IMR-90 (cell line): Measurements from ENCODE around the gene DLEU7. TPM values are rescaled to one million over a fixed set of nuclear protein-coding genes. Genes with fewer than 3 reads are reported as not detected.

ENCODE experiments used
- ATAC-seq: fragments of 200-7000 bp; cut with Tn5 transposase; 2 replicates; pipeline ENCODE4 v1.9.1; 2020; ENCODE audit warnings: low read depth, mild to moderate bottlenecking, moderate library complexity
- BruUV-seq: library from RNA; stranded (reverse); fragments of 400-500 nt; replicated peaks from 2 replicates; lab custom pipeline; 2021; lab: Mats Ljungman, UMichigan
- CTCF ChIA-PET: fragments of 300-600 bp; formaldehyde crosslinking; extraction: SDS; loops from one replicate; lab custom pipeline; 2021; ENCODE audit warnings: antibody characterized with exemption; lab: Yijun Ruan, JAX
- POLR2A ChIA-PET: fragments of 300-600 bp; sonication (Branson Sonifier 250); formaldehyde crosslinking; loops from one replicate; lab custom pipeline; 2022; ENCODE audit warnings: antibody characterized with exemption; ENCODE audit not compliant: unreplicated experiment; lab: Charles Lee
- DNase-seq: peaks from one replicate; pipeline ENCODE4 v3.0.0; 2013
- H2AFZ ChIP-seq: replicated peaks from 2 replicates; pipeline ENCODE3; 2013; ENCODE audit warnings: low read length, mild to moderate bottlenecking; ENCODE audit not compliant: poor library complexity
- H2AK5ac ChIP-seq: 2 replicates; pipeline ENCODE4 v1.6.1; 2013; ENCODE audit warnings: low read depth, low read length, inconsistent platforms
- H2AK9ac ChIP-seq: replicated peaks from 2 replicates; pipeline ENCODE3; 2013; ENCODE audit warnings: mild to moderate bottlenecking, low read depth, low read length, moderate library complexity; ENCODE audit not compliant: poor library complexity
- H2BK120ac ChIP-seq: 2 replicates; pipeline ENCODE4 v1.6.1; 2013; ENCODE audit warnings: low read depth, low read length, inconsistent platforms
- H2BK15ac ChIP-seq: 3 replicates; pipeline ENCODE4 v1.6.1; 2013; ENCODE audit warnings: low read depth, low read length, inconsistent platforms
- H2BK20ac ChIP-seq: 2 replicates; pipeline ENCODE4 v1.6.1; 2013; ENCODE audit warnings: low read depth, mild to moderate bottlenecking, inconsistent platforms, low read length, moderate library complexity
- H2BK5ac ChIP-seq: 2 replicates; pipeline ENCODE4 v1.6.1; 2013; ENCODE audit warnings: mild to moderate bottlenecking, low read depth, low read length, inconsistent platforms; ENCODE audit not compliant: poor library complexity, severe bottlenecking
- H3K14ac ChIP-seq: replicated peaks from 2 replicates; pipeline ENCODE4 v1.6.1; 2013; ENCODE audit warnings: low read depth, low read length, inconsistent platforms
- H3K18ac ChIP-seq: 2 replicates; pipeline ENCODE4 v1.6.1; 2013; ENCODE audit warnings: low read depth, low read length, control low read depth
- H3K23ac ChIP-seq: 2 replicates; pipeline ENCODE4 v1.6.1; 2013; ENCODE audit warnings: low read depth, low read length, inconsistent platforms
- H3K27ac ChIP-seq: 2 replicates; pipeline ENCODE4 v1.5.1; 2013; ENCODE audit warnings: mild to moderate bottlenecking, control low read depth, low read length; ENCODE audit not compliant: insufficient read depth
- H3K27me3 ChIP-seq: 2 replicates; pipeline ENCODE4 v1.6.1; 2013; ENCODE audit warnings: low read length; ENCODE audit not compliant: control insufficient read depth, insufficient read depth
- H3K36me3 ChIP-seq: 2 replicates; pipeline ENCODE4 v1.6.1; 2013; ENCODE audit warnings: low read length, mixed read lengths; ENCODE audit not compliant: control insufficient read depth, insufficient read depth
- H3K4ac ChIP-seq: 2 replicates; pipeline ENCODE4 v1.6.1; 2013; ENCODE audit warnings: low read depth, low read length, inconsistent platforms
- H3K4me1 ChIP-seq: 2 replicates; pipeline ENCODE4 v1.6.1; 2013; ENCODE audit warnings: low read length, mixed read lengths; ENCODE audit not compliant: control insufficient read depth, insufficient read depth
- H3K4me2 ChIP-seq: 2 replicates; pipeline ENCODE4 v1.6.1; 2013; ENCODE audit warnings: low read depth, mild to moderate bottlenecking, control low read depth, low read length, moderate library complexity
- H3K4me3 ChIP-seq: 2 replicates; pipeline ENCODE4 v1.5.1; 2013; ENCODE audit warnings: low read depth, mild to moderate bottlenecking, control low read depth, low read length, moderate library complexity; ENCODE audit not compliant: insufficient read depth
- H3K56ac ChIP-seq: 2 replicates; pipeline ENCODE4 v1.6.1; 2013; ENCODE audit warnings: low read length, inconsistent platforms; ENCODE audit not compliant: insufficient read depth; ENCODE audit errors: extremely low read depth
- H3K79me1 ChIP-seq, 2 experiments: 2 replicates each; pipeline ENCODE4 v1.6.1; 2013; ENCODE audit warnings: low read length in 2 of 2, inconsistent platforms in 1 of 2, low read depth in 1 of 2
- H3K9ac ChIP-seq: 2 replicates; pipeline ENCODE4 v1.6.1; 2013; ENCODE audit warnings: low read depth, low read length, control low read depth
- H3K9me1 ChIP-seq: 2 replicates; pipeline ENCODE4 v1.6.1; 2013; ENCODE audit warnings: low read length, inconsistent platforms; ENCODE audit not compliant: insufficient read depth
- H3K9me3 ChIP-seq: 2 replicates; pipeline ENCODE4 v1.6.1; 2013; ENCODE audit warnings: low read length; ENCODE audit not compliant: control insufficient read depth, insufficient read depth
- H4K20me1 ChIP-seq: 2 replicates; pipeline ENCODE4 v1.6.1; 2013; ENCODE audit warnings: low read length, inconsistent platforms; ENCODE audit not compliant: insufficient read depth
- H4K5ac ChIP-seq: 2 replicates; pipeline ENCODE4 v1.6.1; 2013; ENCODE audit warnings: mild to moderate bottlenecking, low read depth, low read length, control low read depth
- H4K8ac ChIP-seq, 2 experiments: 2 replicates each; pipeline ENCODE4 v1.6.1; 2013; ENCODE audit warnings: low read depth in 2 of 2, low read length in 2 of 2, control low read depth in 1 of 2, inconsistent platforms in 1 of 2
- H4K91ac ChIP-seq: 2 replicates; pipeline ENCODE4 v1.6.1; 2013; ENCODE audit warnings: low read depth, low read length, inconsistent platforms; ENCODE audit not compliant: insufficient read depth
- BHLHE40 ChIP-seq: fragments of 150-350 bp; IDR thresholded peaks from 2 replicates; pipeline ENCODE4 v1.6.1; 2016; ENCODE audit warnings: mild to moderate bottlenecking, low read depth, low read length
- CEBPB ChIP-seq: IDR thresholded peaks from 2 replicates; pipeline ENCODE4 v1.6.1; 2012; ENCODE audit warnings: low read depth, low read length, improper control_type of control experiment
- CHD1 ChIP-seq: IDR thresholded peaks from 2 replicates; pipeline ENCODE4 v1.6.1; 2012; ENCODE audit warnings: low read depth, low read length, improper control_type of control experiment
- FOS ChIP-seq: fragments of 150-350 bp; IDR thresholded peaks from 2 replicates; pipeline ENCODE4 v1.6.1; 2016; ENCODE audit warnings: low read depth, low read length
- MAFK ChIP-seq: IDR thresholded peaks from 2 replicates; pipeline ENCODE4 v1.6.1; 2012; ENCODE audit warnings: low read depth, low read length, improper control_type of control experiment
- MAZ ChIP-seq: IDR thresholded peaks from 2 replicates; pipeline ENCODE4 v1.6.1; 2012; ENCODE audit warnings: low read depth, mild to moderate bottlenecking, low read length, improper control_type of control experiment, moderate library complexity, borderline replicate concordance
- MXI1 ChIP-seq: IDR thresholded peaks from 2 replicates; pipeline ENCODE4 v1.6.1; 2012; ENCODE audit warnings: low read depth, mild to moderate bottlenecking, low read length, moderate library complexity, borderline replicate concordance
- NFE2L2 ChIP-seq: fragments of 150-350 bp; IDR thresholded peaks from 2 replicates; pipeline ENCODE4 v1.6.1; 2016; ENCODE audit warnings: low read depth, mild to moderate bottlenecking, low read length
- POLR2A ChIP-seq: IDR thresholded peaks from 2 replicates; pipeline ENCODE4 v1.6.1; 2012; ENCODE audit warnings: mild to moderate bottlenecking, low read depth, low read length
- RAD21 ChIP-seq: IDR thresholded peaks from 2 replicates; pipeline ENCODE4 v1.6.1; 2012; ENCODE audit warnings: low read length, improper control_type of control experiment
- RCOR1 ChIP-seq: IDR thresholded peaks from 2 replicates; pipeline ENCODE4 v1.6.1; 2012; ENCODE audit warnings: mild to moderate bottlenecking, low read length, improper control_type of control experiment; ENCODE audit not compliant: insufficient replicate concordance
- RFX5 ChIP-seq: IDR thresholded peaks from 2 replicates; pipeline ENCODE4 v1.8.0; 2012; ENCODE audit warnings: low read depth, mild to moderate bottlenecking, low read length, moderate library complexity
- SMC3 ChIP-seq: fragments of 150-350 bp; IDR thresholded peaks from 2 replicates; pipeline ENCODE4 v1.6.1; 2016; ENCODE audit warnings: low read depth, mild to moderate bottlenecking, antibody characterized with exemption, low read length, moderate library complexity
- WGBS, 2 experiments: methylation state at CpG; one replicate each; pipeline versions ENCODE4 v1.1.5 to v1.1.7; 2013; ENCODE audit warnings: missing lambda C conversion rate in 2 of 2; ENCODE audit not compliant: insufficient read length in 1 of 2; ENCODE audit errors: extremely low coverage in 2 of 2; 5-methylcytosine and 5-hydroxymethylcytosine counted together
- dilution Hi-C: fragments of 300-500 bp; cut with HindIII; formaldehyde crosslinking; loops from one replicate; pipeline ENCODE4 v1.14.3; 2018; ENCODE audit warnings: low sequenced_read_pairs; ENCODE audit not compliant: unreplicated experiment
- in situ Hi-C: fragments of 300-500 bp; cut with MboI; formaldehyde crosslinking; loops from 3 replicates; pipeline ENCODE4 v1.14.3; 2019; ENCODE audit warnings: low sequenced_read_pairs, inconsistent platforms, mixed read lengths
- intact Hi-C: fragments of 100-400 bp; cut with micrococcal nuclease; formaldehyde crosslinking; loops from 2 replicates; pipeline ENCODE4 v1.10.0; 2022
- polyA plus RNA-seq, 3 experiments: library from polyadenylated mRNA; depleted of rRNA; stranded (reverse); fragments of >200 nt; gene quantifications; 2 replicates each; pipeline ENCODE4 v1.2.3, GENCODE V29; 2012; ENCODE audit warnings: low replicate concordance in 1 of 3
- total RNA-seq: library from RNA; depleted of rRNA; stranded (reverse); fragments of >200 nt; gene quantifications from 2 replicates; pipeline ENCODE4 v1.2.3, GENCODE V29; 2012
- TF ChIP-seq, protein P1 (sequence below): fragments of 150-350 bp; IDR thresholded peaks from 2 replicates; pipeline ENCODE4 v1.6.1; 2016; ENCODE audit warnings: low read depth, mild to moderate bottlenecking, low read length, moderate library complexity, borderline replicate concordance
- TF ChIP-seq, protein P2 (sequence below): fragments of 150-350 bp; IDR thresholded peaks from 2 replicates; pipeline ENCODE4 v1.6.1; 2017; ENCODE audit warnings: mild to moderate bottlenecking, antibody characterized with exemption, low read length, low read depth
- TF ChIP-seq, protein P3 (sequence below): conservative IDR thresholded peaks from 2 replicates; pipeline ENCODE4 v1.5.1; 2012; ENCODE audit warnings: mild to moderate bottlenecking, low read depth, low read length, improper control_type of control experiment

Gene DLEU7
- total and polyA plus RNA-seq, 2 of the 4 experiments (the other 2 are of a cell fraction), result not detected

DNA sequence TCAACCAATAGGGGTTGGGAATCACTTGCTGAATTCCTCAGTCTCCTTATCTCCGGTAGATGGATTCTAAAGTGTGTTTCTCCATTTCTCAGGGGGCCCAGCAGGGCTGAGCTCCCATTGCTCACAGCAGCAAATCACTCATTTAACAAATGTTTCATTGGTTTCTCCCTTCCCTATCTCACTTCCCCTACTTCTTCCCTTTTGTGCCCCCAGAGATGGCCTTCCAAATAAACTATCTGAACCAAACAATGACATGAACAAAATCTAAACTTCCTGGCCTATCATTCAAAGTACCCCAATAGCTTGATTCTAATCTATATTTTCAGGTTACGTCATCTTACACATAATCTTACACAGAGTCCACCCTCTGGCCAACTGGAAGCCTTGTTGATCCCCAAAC is 60.4 kb downstream of the DLEU7 start:
- H3K9me1 ChIP-seq, result no peaks in the 10 kb centered on the region
- H2AK5ac ChIP-seq, result no peak overlapping the region
- no peak overlapping the region for H2BK5ac ChIP-seq
- H3K56ac ChIP-seq, result no peak overlapping the region
- no peaks in the 10 kb centered on the region for H3K36me3 ChIP-seq
- H2BK15ac ChIP-seq, result no peak overlapping the region
- H4K5ac ChIP-seq, result no peak overlapping the region
- BruUV-seq, result no TSS peak
- DNase-seq (no peak), ATAC-seq (no peak)
- peaks cover 41% of the 10 kb centered on the region for H3K27me3 ChIP-seq
- in situ Hi-C loops, result no loop called here
- POLR2A ChIA-PET, result interaction anchor here (0.5 to 0.6 kb wide), 2 partner anchors 30 to 720 kb away, joined by 3 to 4 read pairs; no protein-coding TSS in a partner anchor
- CTCF ChIA-PET, result no interaction called here
- H3K4me1 ChIP-seq, result no peaks in the 10 kb centered on the region
- TF ChIP-seq FOS (no peak), RFX5 (no peak), MAZ (no peak), CHD1 (no peak), POLR2A (no peak), CEBPB (no peak), BHLHE40 (no peak), RAD21 (no peak), SMC3 (no peak), NFE2L2 (no peak), MAFK (no peak), MXI1 (no peak), RCOR1 (no peak)
- TF ChIP-seq, protein P1, sequence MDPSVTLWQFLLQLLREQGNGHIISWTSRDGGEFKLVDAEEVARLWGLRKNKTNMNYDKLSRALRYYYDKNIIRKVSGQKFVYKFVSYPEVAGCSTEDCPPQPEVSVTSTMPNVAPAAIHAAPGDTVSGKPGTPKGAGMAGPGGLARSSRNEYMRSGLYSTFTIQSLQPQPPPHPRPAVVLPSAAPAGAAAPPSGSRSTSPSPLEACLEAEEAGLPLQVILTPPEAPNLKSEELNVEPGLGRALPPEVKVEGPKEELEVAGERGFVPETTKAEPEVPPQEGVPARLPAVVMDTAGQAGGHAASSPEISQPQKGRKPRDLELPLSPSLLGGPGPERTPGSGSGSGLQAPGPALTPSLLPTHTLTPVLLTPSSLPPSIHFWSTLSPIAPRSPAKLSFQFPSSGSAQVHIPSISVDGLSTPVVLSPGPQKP, result no peak
- TF ChIP-seq, protein P2, sequence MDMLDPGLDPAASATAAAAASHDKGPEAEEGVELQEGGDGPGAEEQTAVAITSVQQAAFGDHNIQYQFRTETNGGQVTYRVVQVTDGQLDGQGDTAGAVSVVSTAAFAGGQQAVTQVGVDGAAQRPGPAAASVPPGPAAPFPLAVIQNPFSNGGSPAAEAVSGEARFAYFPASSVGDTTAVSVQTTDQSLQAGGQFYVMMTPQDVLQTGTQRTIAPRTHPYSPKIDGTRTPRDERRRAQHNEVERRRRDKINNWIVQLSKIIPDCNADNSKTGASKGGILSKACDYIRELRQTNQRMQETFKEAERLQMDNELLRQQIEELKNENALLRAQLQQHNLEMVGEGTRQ, result no peak
- TF ChIP-seq, protein P3, sequence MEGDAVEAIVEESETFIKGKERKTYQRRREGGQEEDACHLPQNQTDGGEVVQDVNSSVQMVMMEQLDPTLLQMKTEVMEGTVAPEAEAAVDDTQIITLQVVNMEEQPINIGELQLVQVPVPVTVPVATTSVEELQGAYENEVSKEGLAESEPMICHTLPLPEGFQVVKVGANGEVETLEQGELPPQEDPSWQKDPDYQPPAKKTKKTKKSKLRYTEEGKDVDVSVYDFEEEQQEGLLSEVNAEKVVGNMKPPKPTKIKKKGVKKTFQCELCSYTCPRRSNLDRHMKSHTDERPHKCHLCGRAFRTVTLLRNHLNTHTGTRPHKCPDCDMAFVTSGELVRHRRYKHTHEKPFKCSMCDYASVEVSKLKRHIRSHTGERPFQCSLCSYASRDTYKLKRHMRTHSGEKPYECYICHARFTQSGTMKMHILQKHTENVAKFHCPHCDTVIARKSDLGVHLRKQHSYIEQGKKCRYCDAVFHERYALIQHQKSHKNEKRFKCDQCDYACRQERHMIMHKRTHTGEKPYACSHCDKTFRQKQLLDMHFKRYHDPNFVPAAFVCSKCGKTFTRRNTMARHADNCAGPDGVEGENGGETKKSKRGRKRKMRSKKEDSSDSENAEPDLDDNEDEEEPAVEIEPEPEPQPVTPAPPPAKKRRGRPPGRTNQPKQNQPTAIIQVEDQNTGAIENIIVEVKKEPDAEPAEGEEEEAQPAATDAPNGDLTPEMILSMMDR, result no peak
- H3K14ac ChIP-seq, result no peak overlapping the region
- no peak overlapping the region for H3K4ac ChIP-seq
- H4K8ac ChIP-seq, result no peak overlapping the region
- H3K18ac ChIP-seq, result no peak overlapping the region
- H3K23ac ChIP-seq, result no peak overlapping the region
- H3K4me2 ChIP-seq, result no peak overlapping the region
- H3K4me3 ChIP-seq, result no peak overlapping the region
- no peaks in the 10 kb centered on the region for H3K9me3 ChIP-seq
- H4K20me1 ChIP-seq, result no peaks in the 10 kb centered on the region
- no peak overlapping the region for H2BK120ac ChIP-seq
- H2AFZ ChIP-seq, result no peak overlapping the region
- H4K91ac ChIP-seq, result no peak overlapping the region
- H3K79me1 ChIP-seq, result no peaks in the 10 kb centered on the region
- no CpG with 5 or more reads among the region's 2 CpGs for WGBS, 2 experiments
- H2BK20ac ChIP-seq, result no peak overlapping the region
- dilution Hi-C loops, result no loop called here
- H3K9ac ChIP-seq, result no peak overlapping the region
- H3K27ac ChIP-seq, result no peak overlapping the region
- intact Hi-C loops, result no loop called here
- H2AK9ac ChIP-seq, result no peak overlapping the region
